BE2C (cell line): ENCODE measurements around the gene GSE1.

Source experiments
- DNase-seq: peaks from one replicate; pipeline ENCODE4 v3.0.0-alpha.2; 2020
- H3K27me3 ChIP-seq: fragments of 250-450 bp; sonication (Bioruptor Pico); 2 replicates; pipeline ENCODE4 v1.5.1; 2020; ENCODE audit warnings: mild to moderate bottlenecking
- H3K36me3 ChIP-seq: fragments of 250-450 bp; sonication (Bioruptor Pico); 2 replicates; pipeline ENCODE4 v1.5.1; 2020; ENCODE audit warnings: mild to moderate bottlenecking
- H3K4me1 ChIP-seq: fragments of 250-450 bp; sonication (Bioruptor Pico); 2 replicates; pipeline ENCODE4 v1.5.1; 2020
- H3K4me3 ChIP-seq: 2 replicates; pipeline ENCODE4 v1.5.1; 2011; ENCODE audit warnings: low read depth, low read length
- H3K9me3 ChIP-seq: fragments of 250-450 bp; sonication (Bioruptor Pico); 2 replicates; pipeline ENCODE4 v1.5.1; 2020
- CTCF ChIP-seq: IDR thresholded peaks from 2 replicates; pipeline ENCODE4 v1.5.1; 2012; ENCODE audit warnings: mild to moderate bottlenecking, low read depth, low read length

Gene GSE1

GRCh38 chr16:85602402-85603202, 10.5 kb upstream of the GSE1 start:
- Histone ChIP-seq H3K4me3 (no peak overlapping the region), H3K36me3 (peaks cover 7% of the 10 kb centered on the region; the same call in 1 of the 2 replicates), H3K9me3 (no peaks in the 10 kb centered on the region), H3K4me1 (peaks cover 57% of the 10 kb centered on the region), H3K27me3 (no peaks in the 10 kb centered on the region)
- TF ChIP-seq CTCF = no peak
- DNase-seq = no peak

GRCh38 chr16:85603203-85603755, 9.8 kb upstream of the GSE1 start:
- no peak for TF ChIP-seq CTCF
- Histone ChIP-seq H3K4me3 (no peak overlapping the region), H3K36me3 (peaks cover 7% of the 10 kb centered on the region; the same call in 1 of the 2 replicates), H3K27me3 (no peaks in the 10 kb centered on the region), H3K4me1 (peaks cover 64% of the 10 kb centered on the region), H3K9me3 (no peaks in the 10 kb centered on the region)
- DNase-seq = no peak

- Histone ChIP-seq H3K4me3 (no peak overlapping the region), H3K9me3 (no peaks in the 10 kb centered on the region), H3K36me3 (peaks cover 7% of the 10 kb centered on the region; the same call in 1 of the 2 replicates), H3K4me1 (peaks cover 71% of the 10 kb centered on the region), H3K27me3 (no peaks in the 10 kb centered on the region)
- TF ChIP-seq CTCF = no peak
- no peak for DNase-seq
Measured at GRCh38 chr16:85604145-85604705, 8.9 kb upstream of the GSE1 start.

GRCh38 chr16:85605051-85605911, 7.8 kb upstream of the GSE1 start:
- DNase-seq = no peak
- Histone ChIP-seq H3K4me1 (peaks cover 70% of the 10 kb centered on the region), H3K36me3 (peaks cover 5% of the 10 kb centered on the region; the same call in 1 of the 2 replicates), H3K4me3 (no peak overlapping the region), H3K27me3 (no peaks in the 10 kb centered on the region), H3K9me3 (no peaks in the 10 kb centered on the region)
- no peak for TF ChIP-seq CTCF

GRCh38 chr16:85605912-85606841, 6.9 kb upstream of the GSE1 start:
- Histone ChIP-seq H3K36me3 (peaks cover 5% of the 10 kb centered on the region; the same call in 1 of the 2 replicates), H3K27me3 (no peaks in the 10 kb centered on the region), H3K9me3 (no peaks in the 10 kb centered on the region), H3K4me1 (peaks cover 66% of the 10 kb centered on the region), H3K4me3 (peak overlapping the region; percentile 19; the same call in 1 of the 2 replicates)
- no peak for DNase-seq
- TF ChIP-seq CTCF = peak; percentile 2; the same call in 1 of the 2 replicates
